NCI-H82 treated with DMSO at 0.1 percent for 48 hours (cell line): ENCODE results near the gene LAMB1.

ENCODE experiments used
- DNase-seq: peaks from one replicate; lab custom pipeline; 2025; ENCODE audit not compliant: unreplicated experiment; lab: John Stamatoyannopoulos, UW

LAMB1 gene

GRCh38 chr7:107999779-108000560, 3.0 kb downstream of the LAMB1 start:
- no peak for DNase-seq

GRCh38 chr7:107998660-107999480, 4.1 kb downstream of the LAMB1 start:
- no peak for DNase-seq

GRCh38 chr7:107998150-107998549, 4.8 kb downstream of the LAMB1 start:
- DNase-seq, result no peak

- peak; percentile 21 for DNase-seq
These were observed 6.7 kb downstream of the LAMB1 start for GRCh38 chr7:107996072-107996882.

- no peak for DNase-seq
These were observed 7.5 kb downstream of the LAMB1 start for GRCh38 chr7:107995184-107996071.

- DNase-seq, result no peak
These were observed 8.4 kb downstream of the LAMB1 start for GRCh38 chr7:107994421-107995030.

- DNase-seq, result no peak
These were observed 9.1 kb downstream of the LAMB1 start for GRCh38 chr7:107993891-107994291.

GRCh38 chr7:107989618-107990373, 13.2 kb downstream of the LAMB1 start:
- no peak for DNase-seq

GRCh38 chr7:107982918-107983389, 20.0 kb downstream of the LAMB1 start:
- DNase-seq, result no peak

GRCh38 chr7:107982042-107982840, 20.7 kb downstream of the LAMB1 start:
- no peak for DNase-seq

- DNase-seq, result no peak
These were observed 21.5 kb downstream of the LAMB1 start for GRCh38 chr7:107981466-107981865.

- no peak for DNase-seq
These were observed 22.2 kb downstream of the LAMB1 start for GRCh38 chr7:107980671-107981190.

- no peak for DNase-seq
These were observed 22.8 kb downstream of the LAMB1 start for GRCh38 chr7:107980171-107980570.

GRCh38 chr7:107978815-107979408, 24.0 kb downstream of the LAMB1 start:
- no peak for DNase-seq

GRCh38 chr7:107977048-107977447, 25.9 kb downstream of the LAMB1 start:
- DNase-seq, result no peak

- no peak for DNase-seq
These were observed 26.3 kb downstream of the LAMB1 start for GRCh38 chr7:107976620-107977019.

GRCh38 chr7:107975394-107976013, 27.5 kb downstream of the LAMB1 start:
- DNase-seq, result no peak
